NCI-H524 (cell line): ENCODE data around the gene RPL22L1.
A peak's percentile ranks its signal among the peaks of the same experiment; 100 is the strongest.
"Not testable (repeated sequence)": the region's sequence is repeated elsewhere in the genome, so short reads cannot be mapped to it uniquely, and the experiment has no call there.

Experiments
- DNase-seq, 2 experiments: peaks; one replicate each; lab custom pipeline; 2025; lab: John Stamatoyannopoulos, UW

The RPL22L1 gene

GRCh38 chr3:170829546-170830272, 40.3 kb downstream of the RPL22L1 start:
- no peak for DNase-seq

- no peak for DNase-seq
These were observed 43.9 kb downstream of the RPL22L1 start for GRCh38 chr3:170826047-170826446.

- not testable (repeated sequence) for DNase-seq
These were observed 46.4 kb downstream of the RPL22L1 start for GRCh38 chr3:170823562-170823961.

GRCh38 chr3:170818325-170818724, 51.7 kb downstream of the RPL22L1 start:
- not testable (repeated sequence) for DNase-seq

- not testable (repeated sequence) for DNase-seq
These were observed 52.5 kb downstream of the RPL22L1 start for GRCh38 chr3:170817471-170817870.

GRCh38 chr3:170816841-170817240, 53.2 kb downstream of the RPL22L1 start:
- no peak for DNase-seq

GRCh38 chr3:170816341-170816740, 53.7 kb downstream of the RPL22L1 start:
- no peak for DNase-seq

- no peak for DNase-seq
These were observed 54.1 kb downstream of the RPL22L1 start for GRCh38 chr3:170815936-170816335.

- DNase-seq: peak; percentile 81 to 92
These were observed 54.7 kb downstream of the RPL22L1 start for GRCh38 chr3:170815340-170815739.
